Right forelimb (tissue), 1 donor: Measurements from ENCODE around the gene PRPF38A.
"Not testable (repeated sequence)": the region's sequence is repeated elsewhere in the genome, so short reads cannot be mapped to it uniquely, and the experiment has no call there.

ENCODE experiments used
- DNase-seq: peaks from one replicate; pipeline ENCODE4 v3.0.0-alpha.2; 2018

Gene PRPF38A, protein sequence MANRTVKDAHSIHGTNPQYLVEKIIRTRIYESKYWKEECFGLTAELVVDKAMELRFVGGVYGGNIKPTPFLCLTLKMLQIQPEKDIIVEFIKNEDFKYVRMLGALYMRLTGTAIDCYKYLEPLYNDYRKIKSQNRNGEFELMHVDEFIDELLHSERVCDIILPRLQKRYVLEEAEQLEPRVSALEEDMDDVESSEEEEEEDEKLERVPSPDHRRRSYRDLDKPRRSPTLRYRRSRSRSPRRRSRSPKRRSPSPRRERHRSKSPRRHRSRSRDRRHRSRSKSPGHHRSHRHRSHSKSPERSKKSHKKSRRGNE

DNA sequence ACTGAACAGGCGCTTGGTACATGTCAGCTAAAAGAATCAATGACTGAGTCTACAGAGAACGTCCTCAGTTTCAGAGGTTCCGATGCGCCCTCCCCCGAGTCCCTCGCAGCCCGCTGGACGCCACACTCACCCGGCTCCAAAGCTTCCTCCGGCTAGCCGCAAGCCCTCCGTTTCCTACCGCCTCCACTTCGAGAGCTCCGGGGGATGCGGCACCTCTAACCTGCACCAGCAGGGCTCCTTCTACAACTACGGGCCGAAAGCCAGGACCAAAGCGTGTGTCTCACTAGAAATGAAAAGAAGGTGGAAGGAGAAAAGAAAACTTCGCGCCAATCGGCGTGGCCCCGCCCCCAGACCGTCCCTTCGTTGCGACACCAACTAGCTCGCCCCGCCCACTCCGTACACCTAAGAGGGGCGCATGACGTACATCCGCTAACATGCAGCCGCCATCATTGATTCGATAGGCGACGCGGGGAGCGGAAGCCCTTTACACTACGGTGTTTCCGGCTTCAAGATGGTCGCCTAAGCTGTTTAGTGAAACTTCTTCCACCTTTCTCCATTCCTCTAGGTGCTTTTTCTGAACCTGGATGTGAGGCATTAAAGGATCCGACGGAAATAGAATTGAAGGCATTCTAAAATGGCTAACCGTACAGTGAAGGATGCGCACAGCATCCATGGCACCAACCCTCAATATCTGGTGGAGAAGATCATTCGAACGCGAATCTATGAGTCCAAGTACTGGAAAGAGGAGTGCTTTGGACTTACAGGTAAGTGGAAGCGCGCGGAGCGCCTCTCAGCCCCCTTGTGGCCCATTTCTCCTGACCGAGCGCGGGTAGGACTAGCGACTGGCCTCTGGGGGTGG is at the start of gene PRPF38A, which contains the start of gene ORC1:
Gene PRPF38A (plus strand): TSS at position 487 of the 859 bp plus-strand sequence. CDS start 148 bp downstream, at position 635.
Gene ORC1 (minus strand): TSS at position 308 of the 859 bp plus-strand sequence. CDS start 2,200 bp downstream, outside the sequence.
- DNase-seq = peak; percentile 96

DNA sequence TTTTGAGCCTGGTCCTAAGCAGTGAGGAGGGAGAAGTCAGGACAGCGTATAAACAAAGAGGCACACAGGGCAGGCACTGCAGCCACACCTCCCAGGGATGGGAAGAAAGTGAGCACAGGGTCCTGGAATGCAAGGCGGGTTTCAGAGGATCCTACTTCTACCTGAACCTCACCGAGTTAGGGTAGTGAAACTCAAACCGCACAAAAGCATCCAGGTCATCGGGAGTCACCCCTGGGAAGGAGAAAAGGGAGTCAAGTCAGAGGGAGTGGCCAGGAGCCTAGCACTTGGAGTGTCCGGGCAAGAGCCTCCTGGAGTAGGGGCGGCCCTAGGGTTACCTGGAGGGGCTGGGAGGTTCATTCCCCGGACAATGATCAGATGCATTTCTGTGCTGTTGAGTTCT is 49.0 kb upstream of the PRPF38A start:
- DNase-seq = no peak

DNA sequence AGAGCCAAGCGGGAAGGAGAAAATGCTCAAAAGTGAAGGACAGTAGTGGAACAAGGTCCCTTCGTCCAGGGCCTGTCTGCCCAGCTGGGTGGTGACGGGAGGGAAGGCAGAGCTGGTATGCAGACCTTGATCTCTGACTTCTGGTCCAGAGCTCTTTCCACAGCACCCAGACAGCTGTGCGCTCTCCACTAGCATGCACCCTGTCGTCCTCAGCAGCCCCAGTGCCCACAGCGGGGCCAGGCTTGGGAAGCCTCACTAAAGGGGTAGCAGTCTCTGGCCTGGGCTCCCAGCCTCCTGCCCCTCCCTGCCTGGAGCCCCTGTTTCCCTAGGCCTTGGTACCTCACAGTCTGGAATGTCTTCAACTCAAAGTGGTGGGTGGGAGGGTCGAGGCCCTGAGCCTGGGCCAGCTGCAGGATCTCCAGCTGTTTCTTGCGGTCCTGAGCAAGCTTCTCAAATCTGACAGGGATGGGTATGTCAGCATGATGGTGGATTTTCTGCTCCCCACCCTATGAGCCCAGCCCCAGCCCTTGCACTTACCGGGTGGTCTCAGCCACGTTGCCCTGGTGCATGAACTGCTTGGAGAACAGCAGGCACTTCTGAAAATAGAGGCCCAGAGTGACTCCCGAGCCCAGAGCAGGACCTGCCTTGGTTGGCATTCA is 48.4 kb upstream of the PRPF38A start:
- no peak for DNase-seq

DNA sequence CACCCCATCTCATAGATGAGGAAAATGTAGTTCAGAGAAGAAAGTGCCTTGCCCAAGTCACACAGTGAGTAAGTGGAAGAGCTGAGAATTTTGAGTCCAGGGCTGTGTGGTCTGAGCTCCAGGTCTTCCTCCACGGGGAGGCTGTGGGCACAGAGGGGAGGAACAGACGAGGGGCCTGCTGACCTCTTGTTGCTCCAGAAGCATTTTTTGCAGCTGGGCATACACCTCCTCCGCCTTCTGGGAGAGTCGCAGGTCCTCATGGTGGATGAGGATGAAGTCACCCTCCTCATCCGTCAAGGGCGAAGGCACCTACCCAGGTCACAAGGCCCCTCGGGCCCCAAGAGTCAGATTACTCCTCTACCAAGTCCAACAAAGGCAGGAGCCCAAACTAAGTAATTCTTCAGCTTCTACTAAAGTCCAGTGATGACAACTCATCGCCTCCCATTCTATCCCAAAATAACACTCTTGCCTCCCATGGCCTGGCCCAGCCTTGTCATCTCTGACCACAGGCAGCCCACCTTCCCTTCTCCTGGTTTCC is 47.5 kb upstream of the PRPF38A start:
- no peak for DNase-seq

DNA sequence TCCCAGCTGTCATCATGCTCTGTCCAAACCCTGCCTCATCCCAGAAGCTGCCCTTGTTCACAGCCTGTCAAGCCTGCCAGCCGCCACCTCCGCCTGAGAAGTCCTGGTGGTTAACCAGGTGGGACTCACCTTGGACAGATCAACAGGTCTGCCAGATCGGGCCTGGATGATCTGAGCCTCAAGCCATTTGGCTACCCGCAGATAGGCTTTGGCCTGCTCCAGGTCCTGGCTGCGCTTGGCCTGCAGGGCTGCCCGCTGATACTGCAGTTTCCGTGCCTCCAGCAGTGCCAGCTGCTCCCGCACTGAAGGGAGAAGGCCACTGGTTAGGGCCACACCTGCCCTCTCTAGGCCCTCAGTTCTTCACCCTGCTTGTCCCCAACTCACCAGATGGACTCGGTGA is 47.0 kb upstream of the PRPF38A start:
- no peak for DNase-seq

DNA sequence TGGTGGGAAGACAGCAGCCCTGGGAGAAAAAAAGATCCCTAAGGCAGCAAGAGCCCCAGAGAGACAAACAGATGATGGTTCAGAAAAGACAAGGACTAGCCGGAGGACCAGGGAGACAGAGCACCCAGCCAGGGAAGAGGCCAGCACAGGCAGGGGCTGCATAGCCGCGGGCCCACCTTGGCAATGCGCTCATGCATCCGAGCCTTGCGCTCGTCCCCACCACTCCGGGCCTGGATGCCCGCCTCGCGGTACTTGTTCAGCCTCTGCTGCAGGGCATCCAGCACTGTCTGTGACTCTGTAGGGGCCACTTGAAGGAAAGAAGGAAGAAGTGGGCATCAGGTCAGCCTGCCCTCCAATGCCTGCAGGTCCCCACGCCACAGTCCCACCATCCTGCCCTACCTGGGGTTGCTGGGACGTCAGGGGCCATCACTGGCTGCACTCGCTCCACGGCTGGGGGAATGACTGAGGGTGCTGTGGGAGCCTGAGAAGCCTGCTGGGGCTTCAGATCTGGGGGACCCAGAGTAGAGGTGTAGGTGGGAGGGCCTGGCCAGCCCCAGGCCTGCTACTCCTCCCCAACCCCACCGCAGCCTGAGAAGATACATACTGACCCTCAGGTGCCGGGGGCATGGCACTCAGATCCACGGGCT is 45.4 kb upstream of the PRPF38A start:
- no peak for DNase-seq

DNA sequence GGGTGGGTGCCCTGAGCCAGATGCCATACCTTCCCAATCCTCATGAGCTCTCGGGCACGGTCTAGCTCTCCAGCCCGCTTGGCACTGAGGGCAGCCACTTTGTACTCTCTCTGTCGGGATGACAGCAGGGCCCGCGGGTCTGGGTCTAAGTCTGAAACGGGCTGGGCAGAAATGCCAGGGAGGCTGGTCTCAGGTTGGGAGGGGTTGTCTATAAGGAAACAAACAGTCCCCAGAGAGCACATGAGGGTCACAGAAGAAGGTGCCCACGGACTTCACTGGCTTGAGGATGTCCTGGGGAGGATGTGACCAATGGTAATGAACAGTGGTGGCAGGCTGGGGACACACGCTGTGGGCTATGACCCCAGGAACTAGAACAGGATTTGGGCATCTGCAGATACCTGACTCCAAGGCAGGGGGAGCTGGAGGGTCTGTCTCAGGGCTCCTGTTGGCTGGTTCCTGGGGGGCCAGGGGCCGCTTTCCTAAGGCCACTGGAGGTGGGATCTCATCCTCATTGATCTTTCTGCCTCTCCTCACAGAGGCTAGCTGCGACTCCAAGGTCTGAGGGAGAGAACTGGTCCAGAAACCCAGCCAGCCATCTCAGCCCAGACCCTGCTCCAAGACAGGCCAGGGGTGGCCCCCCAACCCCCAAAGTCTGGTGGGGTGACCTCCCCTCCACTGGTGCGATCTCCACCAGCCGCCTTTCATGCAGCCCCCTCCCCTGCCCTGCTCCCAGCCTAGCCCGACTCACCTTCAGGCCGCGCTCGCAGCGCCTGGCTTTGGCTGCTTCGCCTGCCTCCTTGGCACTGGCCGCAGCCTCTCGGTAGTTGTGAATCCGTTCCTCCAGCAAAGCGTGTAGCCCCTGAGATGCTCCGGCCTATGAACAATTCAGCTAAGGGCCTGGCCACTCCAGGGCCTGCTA is 44.5 kb upstream of the PRPF38A start:
- DNase-seq = no peak

DNA sequence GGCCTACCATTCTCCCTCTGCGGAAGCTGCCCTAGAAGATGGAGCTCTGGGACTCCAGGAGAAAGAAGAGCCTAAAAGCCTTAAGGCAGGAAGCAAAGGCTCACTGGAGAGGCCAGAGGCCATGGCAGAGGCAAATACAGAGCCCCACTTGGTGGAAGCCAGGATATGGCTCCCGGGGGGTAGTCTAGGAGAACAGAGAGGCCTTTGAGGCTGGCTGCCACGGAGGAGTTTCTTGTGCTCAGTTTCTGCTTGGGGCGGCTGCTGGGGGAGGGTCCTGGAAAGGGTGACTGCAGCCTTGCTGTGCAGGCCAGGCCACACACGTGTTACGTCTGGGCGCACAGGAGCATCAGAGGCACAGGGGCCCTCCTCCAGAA is 43.8 kb upstream of the PRPF38A start:
- DNase-seq = no peak

DNA sequence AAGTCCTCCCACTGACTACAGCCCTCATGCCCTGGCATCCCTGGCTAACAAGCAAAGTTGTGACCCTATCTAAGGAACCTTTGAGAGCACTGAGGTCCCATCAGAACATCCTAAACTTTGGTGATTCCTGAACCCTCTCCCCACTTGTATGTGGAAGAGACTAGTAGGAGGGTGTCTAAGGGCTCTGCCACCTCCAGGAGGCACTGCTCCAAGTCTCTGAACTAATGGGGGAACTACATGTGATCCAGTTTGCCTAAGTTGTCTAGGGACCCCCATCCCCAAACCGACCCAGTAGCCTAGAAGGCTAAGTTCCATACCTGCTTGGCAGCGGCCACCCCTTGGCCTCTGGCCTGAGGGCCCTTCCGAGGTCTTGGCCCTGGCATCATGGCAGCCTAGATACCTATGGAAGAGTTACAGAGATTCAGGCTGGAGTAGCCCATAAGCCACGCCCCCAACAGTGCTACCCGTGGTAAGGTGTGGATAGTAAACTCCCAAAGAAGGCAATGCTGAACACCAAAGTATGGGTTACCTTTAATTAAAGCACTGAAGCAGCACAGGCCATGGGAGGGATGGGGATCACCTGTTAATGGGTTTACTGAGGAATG is 40.1 kb upstream of the PRPF38A start:
- no peak for DNase-seq

DNA sequence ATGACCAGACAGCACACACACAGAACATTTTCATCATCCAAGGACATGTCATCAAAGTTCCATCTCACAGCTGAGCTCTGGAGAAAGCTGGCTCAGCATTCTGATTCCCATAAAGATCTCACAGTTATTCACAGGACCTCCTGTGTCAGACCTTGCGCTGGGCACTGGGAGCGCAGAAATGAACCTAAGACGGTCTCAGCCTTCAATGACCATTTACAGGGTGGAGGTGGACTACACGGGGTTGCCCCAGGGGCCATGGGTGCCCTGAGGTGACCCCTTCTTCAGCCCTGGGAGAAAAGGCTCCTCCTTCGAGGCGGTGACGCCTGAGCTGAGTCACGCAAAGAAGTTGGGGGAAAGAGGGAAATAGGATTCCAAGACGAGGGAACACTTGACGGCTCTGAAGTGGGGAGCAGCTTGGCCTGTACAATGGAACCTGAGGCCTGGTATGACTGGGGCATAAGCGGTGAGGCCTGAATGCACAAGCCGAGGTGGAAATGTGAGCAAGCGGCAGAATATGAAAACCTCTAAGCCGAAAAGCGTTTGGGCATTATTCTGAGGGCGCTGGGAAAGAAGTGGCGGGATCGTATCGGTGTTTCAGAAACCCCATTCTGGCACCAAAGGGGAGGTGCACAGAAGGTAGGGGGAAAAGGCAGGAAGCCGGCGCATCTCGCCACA is 39.2 kb upstream of the PRPF38A start:
- DNase-seq = no peak

DNA sequence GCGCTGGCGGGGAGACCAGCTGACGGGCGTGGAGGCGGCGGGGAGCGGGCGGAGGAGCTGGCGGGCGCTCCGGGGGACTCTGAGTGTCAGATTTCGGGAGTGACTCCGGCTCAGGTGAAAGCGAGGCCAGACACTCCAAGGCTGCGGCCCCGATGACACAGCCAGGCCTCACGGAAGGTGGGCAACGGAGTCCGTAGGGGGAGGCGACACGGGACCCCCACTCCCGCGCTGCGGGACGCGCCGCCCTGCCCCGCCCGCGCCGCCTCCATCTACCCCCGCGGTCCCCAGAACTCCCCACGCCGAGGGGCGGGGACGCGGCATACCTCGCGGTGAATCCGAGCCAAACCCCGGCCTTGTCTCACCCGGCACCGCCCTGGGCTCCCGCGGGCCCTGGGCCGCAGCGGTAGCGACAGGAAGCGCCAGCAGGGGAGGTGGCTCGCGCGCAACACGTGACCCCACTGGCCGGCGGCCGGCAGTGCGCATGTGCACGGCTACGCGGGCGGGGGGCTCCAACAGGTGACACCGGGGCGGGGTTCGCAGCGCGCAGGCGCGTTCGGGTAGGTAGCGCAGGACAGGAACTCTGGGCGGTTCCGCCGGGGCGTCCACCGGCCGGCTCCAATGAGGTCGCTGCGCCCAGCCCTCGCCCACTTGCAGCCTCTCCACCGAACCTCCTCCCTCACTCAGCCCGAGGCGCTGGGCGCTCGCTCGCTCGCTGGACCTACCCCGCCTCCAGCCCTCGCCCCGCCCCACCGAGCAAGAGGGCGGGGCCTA is 38.5 kb upstream of the PRPF38A start, which contains the start of gene CC2D1B:
Gene CC2D1B (minus strand): TSS at position 460 of the 771 bp plus-strand sequence. CDS start 1,585 bp downstream, outside the sequence.
- peak; percentile 99 for DNase-seq

DNA sequence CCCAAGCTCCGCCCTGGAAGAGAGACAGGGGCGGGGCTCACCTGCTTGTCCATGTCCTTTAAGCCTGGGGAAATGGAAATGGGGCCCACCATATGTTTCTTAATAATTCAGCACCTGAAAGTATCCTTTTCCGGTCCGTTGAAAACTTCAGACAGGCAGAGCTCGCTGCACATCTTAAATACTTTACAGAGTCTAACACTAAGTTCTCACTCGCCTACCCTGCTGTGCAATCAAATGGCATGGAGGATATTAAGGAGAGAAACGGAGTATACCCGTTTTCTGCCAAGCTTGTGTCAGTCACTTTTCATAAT is 37.9 kb upstream of the PRPF38A start:
- no peak for DNase-seq

DNA sequence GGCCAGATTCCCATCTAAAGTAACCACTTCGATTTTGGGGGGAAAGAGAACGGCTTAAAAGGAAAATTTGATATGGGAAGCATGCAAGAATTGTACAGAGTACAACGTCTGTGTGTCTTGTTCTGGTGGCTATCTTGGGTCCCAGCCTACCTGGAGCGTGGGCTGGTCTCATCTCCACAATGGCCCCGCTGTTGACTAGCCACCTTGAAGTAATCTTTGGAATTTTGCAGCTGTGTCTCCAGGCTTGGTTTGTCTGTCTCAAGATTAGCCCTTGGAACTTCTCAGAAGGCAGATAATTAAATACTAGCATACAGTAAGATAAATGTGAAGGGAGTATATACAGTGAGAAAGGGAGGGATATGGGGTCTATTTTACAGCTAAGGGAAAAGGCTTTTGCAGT is 37.1 kb upstream of the PRPF38A start:
- DNase-seq = no peak

DNA sequence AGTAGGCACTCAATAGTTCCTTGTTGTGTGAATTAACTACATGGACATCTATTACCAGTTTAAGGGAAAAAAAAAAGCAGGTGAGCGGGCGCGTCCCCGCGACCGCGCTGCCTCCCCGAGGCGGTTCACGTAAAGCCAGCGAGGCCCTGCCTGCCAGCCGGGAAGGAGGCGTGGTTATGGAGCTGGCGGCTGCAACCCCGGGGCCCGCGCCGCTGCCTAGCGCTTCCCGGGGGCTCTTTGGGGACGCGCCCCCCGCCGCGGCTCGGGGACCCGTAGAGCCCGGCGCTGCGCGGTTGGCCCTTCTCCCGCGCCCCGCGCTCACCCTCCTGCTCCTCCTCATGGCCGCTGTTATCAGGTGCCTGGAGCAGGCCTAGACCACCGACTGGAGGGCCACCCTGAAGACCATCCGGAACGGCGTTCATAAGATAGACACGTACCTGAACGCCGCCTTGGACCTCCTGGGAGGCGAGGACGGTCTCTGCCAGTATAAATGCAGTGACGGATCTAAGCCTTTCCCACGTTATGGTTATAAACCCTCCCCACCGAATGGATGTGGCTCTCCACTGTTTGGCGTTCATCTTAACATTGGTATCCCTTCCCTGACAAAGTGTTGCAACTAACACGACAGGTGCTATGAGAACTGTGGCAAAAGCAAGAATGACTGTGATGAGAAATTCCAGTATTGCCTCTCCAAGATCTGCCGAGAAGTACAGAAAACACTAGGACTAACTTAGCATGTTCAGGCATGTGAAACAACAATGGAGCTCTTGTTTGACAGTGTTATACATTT is 35.8 kb upstream of the PRPF38A start:
- DNase-seq = no peak

DNA sequence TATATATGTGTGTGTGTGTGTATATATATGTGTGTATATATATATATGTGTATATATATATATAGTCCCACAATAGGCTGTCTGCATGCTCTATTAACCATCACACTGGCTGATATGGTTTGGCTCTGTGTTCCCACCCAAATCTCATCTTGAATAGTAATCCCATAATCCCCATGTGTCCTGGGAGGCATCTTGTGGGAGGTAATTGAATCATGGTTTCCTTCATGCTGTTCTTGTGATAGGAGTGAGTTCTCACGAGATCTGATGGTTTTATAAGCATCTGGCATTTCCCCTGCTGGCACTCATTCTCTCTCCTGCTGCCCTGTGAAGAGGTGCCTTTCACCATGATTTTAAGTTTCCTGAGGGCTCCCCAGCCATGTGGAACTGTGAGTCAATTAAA is 34.6 kb upstream of the PRPF38A start:
- DNase-seq = not testable (repeated sequence)

DNA sequence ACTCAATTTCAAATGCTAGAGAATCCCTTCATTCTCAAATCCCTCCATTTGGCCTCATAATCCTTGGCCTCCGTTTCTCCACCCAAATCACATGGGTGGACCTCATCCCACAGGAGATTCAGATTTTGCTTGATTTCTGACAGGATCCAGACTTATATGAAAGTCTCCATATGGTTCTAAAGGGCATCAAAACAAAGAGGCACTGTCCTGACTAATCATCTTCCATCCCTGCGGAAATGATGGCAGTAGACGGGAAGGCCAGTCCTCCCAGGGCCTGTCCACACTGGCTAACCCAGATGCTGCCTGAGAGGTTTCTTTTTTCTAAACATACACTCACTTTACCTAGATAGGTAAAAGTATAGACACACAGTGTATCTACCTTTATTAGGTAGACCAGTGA is 19.0 kb upstream of the PRPF38A start:
- DNase-seq = no peak

DNA sequence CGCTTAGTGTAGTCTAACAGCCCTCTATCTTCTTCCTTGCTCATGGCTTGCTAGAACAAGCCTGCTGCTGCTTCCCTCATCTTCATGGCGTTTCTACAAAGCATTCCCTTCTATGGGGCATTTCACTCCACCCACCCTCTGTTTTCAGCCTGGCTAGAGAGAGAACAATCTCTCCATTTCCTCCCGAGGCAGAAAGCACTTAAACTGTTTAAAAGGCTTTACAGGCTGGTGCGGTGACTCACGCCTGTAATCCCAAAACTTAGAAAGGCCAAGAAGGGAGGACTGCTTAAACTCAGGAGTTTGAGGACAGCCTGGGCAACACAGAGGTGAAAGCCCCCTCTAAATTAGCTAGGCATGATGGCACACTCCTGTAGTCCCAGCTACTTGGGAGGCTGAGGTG is 17.9 kb upstream of the PRPF38A start:
- DNase-seq = no peak

DNA sequence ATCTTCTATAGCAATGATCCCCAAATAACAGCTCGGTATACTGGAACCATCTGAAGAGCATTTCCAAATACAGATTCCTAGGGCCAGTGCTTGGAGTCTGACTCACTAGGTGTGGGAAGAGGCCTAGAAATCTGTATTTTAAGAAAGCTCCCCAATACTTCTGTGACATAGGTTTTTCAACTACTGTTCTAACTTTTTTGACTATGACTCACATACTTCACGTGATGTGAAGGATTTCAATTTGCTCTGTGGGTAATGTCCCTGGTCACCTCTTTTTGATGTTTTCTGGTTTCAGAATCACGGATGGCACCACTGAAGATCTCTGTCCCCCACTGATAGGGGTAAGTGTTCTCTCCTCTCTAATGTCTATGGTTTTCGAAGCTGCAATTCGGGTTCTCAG is 11.2 kb upstream of the PRPF38A start:
- no peak for DNase-seq

DNA sequence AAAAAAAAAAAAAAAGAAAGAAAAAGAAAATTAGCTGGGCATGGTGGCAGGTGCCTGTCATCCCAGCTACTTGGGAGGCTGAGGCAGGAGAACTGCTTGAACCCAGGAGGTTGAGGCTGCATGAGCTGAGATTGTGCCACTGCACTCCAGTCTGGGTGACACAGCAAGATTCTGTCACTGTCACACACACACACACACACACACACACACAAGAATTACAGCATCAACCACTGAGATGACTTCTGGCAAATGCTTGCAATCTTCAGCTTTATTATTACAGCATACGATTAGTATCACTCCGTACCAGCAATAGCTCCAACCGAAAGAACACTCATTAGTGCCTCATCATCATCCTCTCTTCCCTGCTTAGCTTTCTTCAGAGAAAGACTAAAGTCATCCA is 4.8 kb upstream of the PRPF38A start:
- no peak for DNase-seq
